ENCODE measurements around the gene FBXW7.

DNA sequence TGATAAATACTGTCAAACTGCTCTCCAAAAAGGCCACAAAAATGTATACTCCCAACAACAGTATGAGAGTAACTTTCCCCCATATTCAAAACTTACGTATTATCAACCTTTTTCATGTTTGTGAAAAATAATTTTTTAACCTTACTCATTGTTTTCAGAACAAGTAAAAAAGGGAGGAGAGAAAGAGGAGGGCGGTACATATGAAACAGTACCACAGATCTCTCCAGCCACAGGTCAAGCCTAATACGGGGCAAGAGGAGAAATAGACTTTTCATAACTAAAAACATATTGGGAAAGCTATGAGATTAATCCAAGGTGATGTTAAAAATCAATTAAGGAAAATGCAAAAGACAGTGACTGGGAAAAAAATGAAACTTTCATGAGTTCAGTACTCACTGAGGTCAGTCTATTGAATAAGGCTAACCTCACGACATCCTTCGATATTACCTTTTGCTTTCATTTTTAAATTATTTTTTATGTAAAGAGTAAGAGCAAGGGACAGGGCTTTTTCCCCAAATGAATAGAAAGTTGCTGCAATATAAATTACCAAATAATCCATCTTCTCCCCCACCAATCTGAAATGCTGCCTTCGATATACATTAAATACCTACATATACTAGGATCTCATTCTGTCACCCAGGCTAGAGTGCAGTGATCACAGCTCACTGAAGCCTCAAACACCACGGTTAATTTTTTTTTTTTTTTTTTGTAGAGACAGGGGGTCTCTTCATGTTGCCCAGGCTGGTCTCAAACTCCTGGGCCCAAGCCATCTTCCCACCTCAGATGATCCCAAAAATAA lies 25.3 kb downstream of the FBXW7 start:
- TF ChIP-seq, protein P1, sequence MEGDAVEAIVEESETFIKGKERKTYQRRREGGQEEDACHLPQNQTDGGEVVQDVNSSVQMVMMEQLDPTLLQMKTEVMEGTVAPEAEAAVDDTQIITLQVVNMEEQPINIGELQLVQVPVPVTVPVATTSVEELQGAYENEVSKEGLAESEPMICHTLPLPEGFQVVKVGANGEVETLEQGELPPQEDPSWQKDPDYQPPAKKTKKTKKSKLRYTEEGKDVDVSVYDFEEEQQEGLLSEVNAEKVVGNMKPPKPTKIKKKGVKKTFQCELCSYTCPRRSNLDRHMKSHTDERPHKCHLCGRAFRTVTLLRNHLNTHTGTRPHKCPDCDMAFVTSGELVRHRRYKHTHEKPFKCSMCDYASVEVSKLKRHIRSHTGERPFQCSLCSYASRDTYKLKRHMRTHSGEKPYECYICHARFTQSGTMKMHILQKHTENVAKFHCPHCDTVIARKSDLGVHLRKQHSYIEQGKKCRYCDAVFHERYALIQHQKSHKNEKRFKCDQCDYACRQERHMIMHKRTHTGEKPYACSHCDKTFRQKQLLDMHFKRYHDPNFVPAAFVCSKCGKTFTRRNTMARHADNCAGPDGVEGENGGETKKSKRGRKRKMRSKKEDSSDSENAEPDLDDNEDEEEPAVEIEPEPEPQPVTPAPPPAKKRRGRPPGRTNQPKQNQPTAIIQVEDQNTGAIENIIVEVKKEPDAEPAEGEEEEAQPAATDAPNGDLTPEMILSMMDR (IDR thresholded peaks at IDR 0.05; ENCODE audit: poor library complexity): no peak
- TF ChIP-seq EZH2 (IDR thresholded peaks at IDR 0.05; ENCODE audit: borderline replicate concordance) (no peak), EZH2phosphoT487 (IDR thresholded peaks at IDR 0.05; ENCODE audit: low read depth, severe bottlenecking, unreplicated experiment) (no peak)

Measured in hepatocyte (in vitro differentiated cells).